Eye (tissue), 1 donor: ENCODE measurements around the gene SH3BP4.
"Not testable (repeated sequence)": the region's sequence is repeated elsewhere in the genome, so short reads cannot be mapped to it uniquely, and the experiment has no call there.

ENCODE experiments used
- DNase-seq: peaks from one replicate; pipeline ENCODE4 v3.0.0-alpha.2; 2015

SH3BP4 gene

DNA sequence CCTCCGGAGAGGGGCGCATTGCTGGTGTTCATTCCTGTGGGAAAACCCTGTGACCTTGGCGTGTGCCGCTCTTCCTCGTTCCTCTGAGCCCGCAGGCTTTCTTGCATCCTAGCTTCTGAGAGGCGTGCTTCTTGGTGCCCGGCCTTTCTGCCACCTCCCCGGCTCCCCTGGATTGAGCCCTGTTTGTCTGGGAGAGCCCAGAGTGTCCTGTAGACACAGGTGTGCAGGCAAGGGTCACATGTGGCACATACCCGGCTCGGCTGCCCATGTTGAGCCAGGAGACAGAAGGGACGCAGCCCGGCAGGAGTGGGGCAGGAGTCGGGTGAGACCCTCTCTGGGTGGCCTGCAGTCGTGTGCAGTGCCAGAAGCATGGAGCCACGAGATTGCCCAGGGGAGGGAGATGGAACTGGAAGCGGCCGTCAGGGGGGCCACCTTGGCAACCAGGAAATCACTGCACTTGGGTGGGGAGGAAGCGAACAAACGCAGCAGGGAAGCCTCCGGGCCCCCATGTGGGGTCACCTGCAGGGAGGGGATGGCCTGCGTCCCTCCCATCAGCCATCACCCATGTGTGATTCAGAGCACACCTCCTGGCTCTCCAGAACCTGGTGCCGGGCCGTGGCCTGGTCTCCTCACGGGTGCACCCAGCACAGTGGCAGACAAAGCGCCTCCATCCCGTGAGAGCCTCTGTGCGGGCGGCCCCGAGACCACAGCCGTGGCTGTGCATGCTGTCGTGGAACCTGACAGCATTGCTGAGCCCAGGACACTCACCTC is 92.9 kb downstream of the SH3BP4 start:
- no peak for DNase-seq

DNA sequence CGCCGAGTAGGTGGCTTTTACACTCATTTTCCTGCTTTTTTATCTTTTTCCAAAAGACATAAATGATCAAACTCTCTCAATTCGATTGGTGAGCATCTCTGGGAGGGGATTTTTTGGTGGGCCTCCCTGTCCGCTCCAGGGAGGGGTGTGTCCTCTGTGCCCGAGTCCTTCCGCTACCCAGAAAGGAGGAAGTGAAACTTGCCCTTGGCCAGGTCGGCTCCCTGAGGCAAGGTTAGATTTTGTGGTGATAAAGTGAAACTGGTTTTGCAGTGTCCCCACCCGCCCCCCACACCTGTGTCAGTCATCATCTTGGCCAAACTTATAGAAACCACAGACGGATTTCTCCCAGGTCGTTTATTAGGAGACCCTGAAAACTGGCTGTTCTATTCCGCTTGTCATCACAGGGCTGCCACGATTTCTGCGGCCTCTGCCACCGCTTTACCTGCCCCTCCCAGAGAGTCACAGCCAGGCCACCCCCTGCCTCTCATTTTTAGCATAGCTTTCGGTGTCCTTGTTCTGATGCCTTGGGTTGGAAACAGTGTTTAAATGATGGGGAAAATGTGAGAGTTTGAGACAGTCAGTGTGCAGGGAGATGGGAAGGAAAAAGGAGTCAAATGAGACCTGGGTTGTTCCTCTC is 93.6 kb downstream of the SH3BP4 start:
- no peak for DNase-seq

- no peak for DNase-seq
Measured at GRCh38 chr2:235045973-235046343, 94.1 kb downstream of the SH3BP4 start.

DNA sequence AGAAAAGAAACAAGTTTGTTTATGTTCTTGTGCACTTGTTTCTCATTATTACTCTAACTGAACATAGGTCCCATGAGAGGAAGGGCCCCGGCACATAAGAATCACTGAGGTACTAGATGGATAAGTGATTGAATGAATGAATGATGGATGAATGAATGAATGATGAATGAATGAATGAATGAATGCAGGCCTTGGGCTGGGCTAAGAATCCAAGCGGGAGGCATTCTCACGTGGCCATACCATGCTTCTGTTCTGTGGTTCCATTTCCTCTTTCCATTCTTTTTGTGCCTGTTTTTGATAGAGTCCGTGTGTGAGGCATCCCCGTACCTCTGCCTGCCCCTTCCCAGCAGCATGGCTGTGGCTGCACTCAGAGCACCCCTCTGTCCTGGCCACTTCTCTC is 94.8 kb downstream of the SH3BP4 start:
- DNase-seq: no peak

GRCh38 chr2:235047171-235048160 is 95.6 kb downstream of the SH3BP4 start:
- DNase-seq: no peak

DNA sequence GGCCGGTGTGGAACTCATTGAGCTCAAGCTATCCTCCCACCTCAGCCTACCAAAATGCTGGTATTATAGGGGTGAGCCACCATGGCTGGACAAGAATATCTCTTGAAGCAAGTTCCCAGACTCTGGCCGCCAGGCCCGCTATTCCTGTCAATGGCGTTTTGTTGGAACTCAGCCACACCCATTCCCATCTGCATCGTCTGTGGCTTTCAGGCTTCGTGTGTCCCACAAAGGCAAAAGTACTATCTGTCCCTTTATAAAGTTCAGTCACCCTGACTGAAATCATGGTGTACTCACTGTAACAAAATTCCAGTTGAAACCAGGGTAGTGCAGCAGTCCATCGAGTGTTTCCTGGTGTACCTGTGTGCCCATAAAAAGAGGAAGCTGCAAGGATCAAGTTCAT is 96.7 kb downstream of the SH3BP4 start:
- DNase-seq: no peak

- DNase-seq: no peak
Measured at GRCh38 chr2:235049069-235049468, 97.3 kb downstream of the SH3BP4 start.

DNA sequence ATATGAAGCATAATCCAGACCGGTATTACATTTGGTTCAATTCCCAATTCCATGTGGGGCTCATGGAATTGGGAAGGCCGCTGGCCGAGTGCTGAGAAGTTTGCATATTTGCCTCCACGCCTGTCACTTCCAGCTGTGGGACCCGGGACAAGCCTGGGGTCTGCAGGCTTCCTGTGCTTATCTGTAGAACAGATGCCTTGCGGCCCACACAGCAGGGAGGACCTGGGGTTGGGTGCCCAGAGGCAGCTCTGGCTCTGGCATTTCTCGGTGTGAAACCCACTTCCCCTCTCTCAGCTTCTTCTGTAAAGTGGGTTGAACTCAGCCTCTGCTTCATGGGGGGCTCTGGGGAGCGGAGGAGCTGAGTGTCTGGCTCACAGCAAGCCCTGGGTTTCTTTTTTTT is 97.9 kb downstream of the SH3BP4 start:
- no peak for DNase-seq

DNA sequence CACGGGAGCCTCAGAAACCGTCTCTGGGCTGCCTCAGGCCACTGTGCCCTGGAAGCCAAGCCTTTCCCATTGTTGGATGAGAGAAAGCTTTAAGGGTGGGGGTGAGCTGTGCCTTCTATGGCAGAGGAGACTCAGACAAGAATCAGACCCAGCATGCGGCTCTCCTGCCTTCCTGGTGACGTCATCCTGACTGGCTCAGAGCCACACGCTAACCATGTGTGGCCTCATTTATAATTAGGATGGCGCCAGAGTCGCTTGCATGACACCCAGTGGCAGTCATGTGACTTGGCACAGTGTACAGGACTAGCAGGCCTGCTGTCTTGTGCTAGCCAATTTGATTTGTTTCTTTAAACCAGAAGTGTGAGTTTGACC is 99.1 kb downstream of the SH3BP4 start:
- DNase-seq: peak; percentile 93

DNA sequence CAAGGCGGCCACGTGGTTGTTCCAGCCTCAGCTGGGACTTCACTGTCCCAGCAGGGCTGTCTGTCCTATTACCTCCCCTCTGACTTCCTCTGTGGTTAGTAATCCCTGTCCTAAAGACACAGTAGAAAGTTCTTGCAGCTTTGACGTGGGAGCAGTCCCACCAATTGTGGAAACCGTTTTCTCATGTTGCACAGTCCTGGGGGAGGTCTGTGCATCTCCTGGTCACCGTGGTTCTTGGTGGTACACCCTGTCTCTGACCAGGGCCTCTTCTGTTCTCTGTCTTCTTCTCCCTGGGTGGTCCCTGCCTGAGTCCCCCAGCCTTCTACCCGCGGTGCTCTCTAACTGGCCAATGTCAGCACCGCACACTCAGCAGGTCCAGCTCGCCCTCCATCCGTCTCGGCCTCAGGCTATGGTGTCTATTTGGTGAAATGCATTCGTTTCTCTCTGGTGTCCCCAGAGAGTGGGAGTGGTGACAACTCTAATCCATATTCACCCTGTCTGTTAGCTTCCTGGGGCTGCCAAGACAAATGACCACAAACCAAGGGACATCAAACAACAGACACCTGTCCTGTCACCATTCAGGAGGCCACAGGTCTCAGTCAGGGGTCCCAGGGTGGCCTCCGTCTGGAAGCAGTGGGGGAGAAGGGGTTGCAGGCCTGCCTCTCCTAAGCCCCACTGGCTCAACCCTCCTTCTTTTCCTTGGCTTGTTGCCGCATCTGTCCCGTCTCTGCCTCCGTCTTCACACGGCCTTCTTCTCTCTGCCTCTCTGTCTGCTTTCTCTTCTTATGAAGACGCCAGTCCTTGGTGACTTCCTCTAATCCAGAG is 99.8 kb downstream of the SH3BP4 start:
- DNase-seq: no peak

DNA sequence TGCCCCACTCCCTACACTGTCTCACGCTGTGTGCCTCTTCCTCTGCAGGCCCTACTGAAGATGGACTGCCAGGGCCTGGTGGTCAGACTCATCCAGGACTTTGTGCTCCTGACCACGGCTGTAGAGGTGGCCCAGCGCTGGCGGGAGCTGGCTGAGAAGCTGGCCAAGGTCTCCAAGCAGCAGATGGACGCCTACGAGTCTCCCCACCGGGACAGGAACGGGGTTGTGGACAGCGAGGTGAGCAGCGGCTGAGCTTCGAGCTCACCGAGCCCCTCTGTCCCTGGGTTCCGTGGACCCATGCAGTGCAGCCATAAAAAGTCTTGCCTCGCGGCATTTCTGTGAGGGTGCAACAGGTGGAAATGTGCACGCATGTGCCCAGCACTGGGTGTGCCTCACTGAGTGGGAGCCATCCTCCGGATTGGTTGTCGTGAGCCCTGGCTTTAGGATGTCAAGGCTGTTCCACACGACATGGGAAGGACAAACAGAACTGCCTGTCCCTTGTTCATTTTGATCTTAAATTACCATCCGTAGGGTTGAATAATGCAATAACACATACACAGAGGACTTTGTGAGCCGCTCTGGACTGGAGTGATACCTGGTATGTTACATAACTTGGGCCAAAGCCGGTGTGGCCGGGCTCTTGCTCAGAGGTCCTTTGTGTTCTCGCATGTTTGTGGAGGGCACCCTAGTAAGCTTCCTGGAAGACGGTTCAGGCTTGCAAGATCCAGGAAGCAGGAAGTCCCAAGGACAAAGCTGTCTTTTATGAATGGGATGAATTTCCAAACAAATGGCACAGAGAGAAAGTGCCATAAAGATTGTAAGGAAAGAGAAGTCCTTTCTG is 100.9 kb downstream of the SH3BP4 start:
- no peak for DNase-seq

GRCh38 chr2:235053651-235054050 is 101.8 kb downstream of the SH3BP4 start:
- DNase-seq: no peak

DNA sequence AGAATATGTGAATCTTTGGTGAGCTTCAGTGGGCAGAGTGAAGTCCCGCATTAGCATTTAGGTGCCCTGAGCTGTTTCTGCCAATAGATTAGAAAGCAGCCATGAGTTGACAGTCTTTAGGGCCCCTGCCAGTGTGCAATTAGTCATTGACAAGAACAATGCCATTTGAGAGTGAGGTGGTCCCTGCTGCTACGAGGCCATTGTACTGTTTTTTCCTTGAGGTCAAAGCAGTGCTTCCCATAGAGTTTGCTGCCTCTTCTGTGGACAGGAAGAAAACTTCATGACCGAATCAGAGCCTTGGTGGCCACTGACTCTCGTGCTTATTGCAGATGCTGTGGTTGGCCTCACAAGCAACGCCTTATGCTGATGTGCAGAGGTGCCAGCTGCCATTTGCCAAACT is 102.7 kb downstream of the SH3BP4 start:
- DNase-seq: peak; percentile 58

DNA sequence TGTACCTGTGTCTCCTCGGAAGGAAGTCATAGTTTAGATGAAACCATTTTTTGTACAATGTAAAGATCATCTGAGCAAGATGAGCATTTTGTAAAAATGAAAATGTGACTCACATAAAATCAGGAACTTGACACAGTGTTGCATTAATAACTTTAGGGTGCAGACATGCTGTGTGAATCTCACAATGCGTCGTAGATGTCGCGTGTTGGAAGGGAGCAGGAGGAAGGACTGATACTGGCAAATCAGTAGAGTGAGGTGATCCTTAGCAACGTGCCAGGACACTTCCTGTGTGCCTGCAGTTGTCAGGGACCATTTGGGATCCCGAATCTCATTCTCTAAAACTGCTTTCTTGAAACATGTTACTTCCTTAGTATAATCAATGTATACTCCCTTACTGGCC is 103.1 kb downstream of the SH3BP4 start:
- no peak for DNase-seq

GRCh38 chr2:235055891-235056516 is 104.2 kb downstream of the SH3BP4 start:
- no peak for DNase-seq

GRCh38 chr2:235056768-235057167 is 105.0 kb downstream of the SH3BP4 start:
- DNase-seq: no peak

DNA sequence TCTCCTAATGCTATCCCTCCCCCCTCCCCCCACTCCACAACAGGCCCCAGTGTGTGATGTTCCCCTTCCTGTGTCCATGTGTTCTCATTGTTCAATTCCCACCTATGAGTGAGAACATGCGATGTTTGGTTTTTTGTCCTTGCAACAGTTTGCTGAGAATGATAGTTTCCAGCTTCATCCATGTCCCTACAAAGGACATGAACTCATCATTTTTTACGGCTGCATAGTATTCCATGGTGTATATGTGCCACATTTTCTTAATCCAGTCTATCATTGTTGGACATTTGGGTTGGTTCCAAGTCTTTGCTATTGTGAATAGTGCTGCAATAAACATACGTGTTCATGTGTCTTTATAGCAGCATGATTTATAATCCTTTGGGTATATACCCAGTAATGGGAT is 105.8 kb downstream of the SH3BP4 start:
- not testable (repeated sequence) for DNase-seq

- no peak for DNase-seq
Measured at GRCh38 chr2:235059161-235059560, 107.3 kb downstream of the SH3BP4 start.

DNA sequence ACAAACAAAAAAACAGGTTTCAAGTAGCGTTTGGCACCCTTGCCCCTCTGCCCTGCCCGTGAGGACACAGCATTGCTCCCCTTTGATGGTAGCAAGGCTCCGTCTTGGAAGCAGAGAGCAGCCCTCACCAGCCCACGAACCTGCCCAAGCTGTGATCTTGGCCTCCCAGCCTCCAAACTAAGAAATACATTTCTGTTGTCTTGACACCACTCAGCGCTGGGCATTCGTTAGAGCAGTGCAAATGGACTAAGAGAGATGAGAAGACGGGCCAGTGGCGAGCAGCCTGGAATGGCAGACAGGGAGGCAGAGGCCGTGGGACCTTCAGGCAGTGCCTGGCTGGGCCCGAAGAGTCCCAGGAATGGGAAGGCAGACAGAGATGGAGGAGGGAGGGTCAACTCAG is 109.8 kb downstream of the SH3BP4 start:
- no peak for DNase-seq

- peak; percentile 41 for DNase-seq
Measured at GRCh38 chr2:235063471-235063961, 111.7 kb downstream of the SH3BP4 start.

GRCh38 chr2:235064976-235065375 is 113.2 kb downstream of the SH3BP4 start:
- DNase-seq: no peak
